ENCODE measurements around the gene MCCC2.
"Not testable (repeated sequence)": the region's sequence is repeated elsewhere in the genome, so short reads cannot be mapped to it uniquely, and the experiment has no call there.

DNA sequence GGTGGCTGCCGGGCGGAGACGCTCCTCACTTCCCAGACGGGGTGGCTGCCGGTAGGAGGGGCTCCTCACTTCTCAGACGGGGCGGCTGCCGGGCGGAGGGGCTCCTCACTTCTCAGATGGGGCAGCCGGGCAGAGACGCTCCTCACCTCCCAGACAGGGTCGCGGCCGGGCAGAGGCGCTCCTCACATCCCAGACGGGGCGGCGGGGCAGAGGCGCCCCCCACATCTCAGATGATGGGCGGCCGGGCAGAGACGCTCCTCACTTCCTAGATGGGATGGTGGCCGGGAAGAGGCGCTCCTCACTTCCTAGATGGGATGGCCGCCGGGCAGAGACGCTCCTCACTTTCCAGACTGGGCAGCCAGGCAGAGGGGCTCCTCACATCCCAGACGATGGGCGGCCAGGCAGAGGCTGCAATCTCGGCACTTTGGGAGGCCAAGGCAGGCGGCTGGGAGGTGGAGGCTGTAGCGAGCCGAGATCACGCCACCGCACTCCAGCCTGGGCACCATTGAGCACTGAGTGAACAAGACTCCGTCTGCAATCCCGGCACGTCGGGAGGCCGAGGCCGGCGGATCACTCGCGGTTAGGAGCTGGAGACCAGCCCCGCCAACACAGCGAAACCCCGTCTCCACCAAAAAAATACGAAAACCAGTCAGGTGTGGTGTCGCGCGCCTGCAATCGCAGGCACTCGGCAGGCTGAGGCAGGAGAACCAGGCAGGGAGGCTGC lies 35.0 kb upstream of the MCCC2 start:
- not testable (repeated sequence) for TF ChIP-seq CTCF (conservative IDR thresholded peaks at IDR 0.05; ENCODE audit: low read depth, low read length); EZH2 (IDR thresholded peaks at IDR 0.05; ENCODE audit: low read length, unreplicated experiment); EZH2phosphoT487 (IDR thresholded peaks at IDR 0.05; ENCODE audit: borderline replicate concordance, low read length)
